Parathyroid adenoma (tissue), 2 donors: ENCODE results near the gene SCGB1D4.
"Not testable (repeated sequence)": the region's sequence is repeated elsewhere in the genome, so short reads cannot be mapped to it uniquely, and the experiment has no call there.

Source experiments
- H2AFZ ChIP-seq: fragments of 300-600 bp; sonication (generic); one replicate; pipeline ENCODE4 v1.7.0; 2017; ENCODE audit warnings: antibody characterized with exemption, mild to moderate bottlenecking
- H3K27ac ChIP-seq: fragments of 300-600 bp; sonication (generic); one replicate; pipeline ENCODE4 v1.7.0; 2017
- H3K27me3 ChIP-seq: fragments of 300-600 bp; sonication (generic); one replicate; pipeline ENCODE4 v1.7.0; 2017; ENCODE audit warnings: low read length; ENCODE audit not compliant: control insufficient read depth, insufficient read depth
- H3K36me3 ChIP-seq: fragments of 300-600 bp; sonication (generic); one replicate; pipeline ENCODE4 v1.7.0; 2017; ENCODE audit warnings: low read length; ENCODE audit not compliant: control insufficient read depth, insufficient read depth
- H3K4me1 ChIP-seq: fragments of 300-600 bp; sonication (generic); one replicate; pipeline ENCODE4 v1.7.0; 2017; ENCODE audit warnings: control low read depth
- H3K4me2 ChIP-seq: fragments of 300-600 bp; sonication (generic); one replicate; pipeline ENCODE4 v1.7.0; 2017; ENCODE audit warnings: low read length
- H3K4me3 ChIP-seq: fragments of 300-600 bp; sonication (generic); one replicate; pipeline ENCODE4 v1.7.0; 2017; ENCODE audit warnings: low read depth, low read length
- H3K79me2 ChIP-seq: fragments of 300-600 bp; sonication (generic); one replicate; pipeline ENCODE4 v1.7.0; 2017; ENCODE audit warnings: control low read depth
- H3K9ac ChIP-seq: fragments of 300-600 bp; sonication (generic); one replicate; pipeline ENCODE4 v1.7.0; 2017; ENCODE audit warnings: mild to moderate bottlenecking
- H3K9me3 ChIP-seq: fragments of 300-600 bp; sonication (generic); one replicate; pipeline ENCODE4 v1.7.0; 2017; ENCODE audit warnings: low read length; ENCODE audit not compliant: control insufficient read depth
- CTCF ChIP-seq: fragments of 300-600 bp; sonication (generic); IDR thresholded peaks from one replicate; pipeline ENCODE4 v1.7.0; 2017; ENCODE audit warnings: antibody characterized with exemption, mild to moderate bottlenecking
- donor health status: primary hyperparathyroidism.

SCGB1D4 gene

DNA sequence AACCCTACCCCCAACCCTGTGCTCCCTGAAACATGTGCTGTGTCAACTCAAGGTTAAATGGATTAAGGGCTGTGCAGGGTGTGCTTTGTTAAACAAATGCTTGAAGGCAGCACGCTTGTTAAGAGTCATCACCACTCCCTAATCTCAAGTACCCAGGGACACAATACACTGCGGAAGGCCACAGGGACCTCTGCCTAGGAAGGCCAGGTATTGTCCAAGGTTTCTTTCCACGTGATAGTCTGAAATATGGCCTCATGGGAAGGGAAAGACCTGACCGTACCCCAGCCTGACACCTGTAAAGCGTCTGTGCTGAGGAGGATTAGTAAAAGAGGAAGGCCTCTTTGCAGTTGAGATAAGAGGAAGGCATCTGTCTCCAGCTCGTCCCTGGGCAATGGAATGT, 27.8 kb upstream of the SCGB1D4 start:
- not testable (repeated sequence) for H3K4me3 ChIP-seq, H3K4me1 ChIP-seq, H3K9ac ChIP-seq, H3K27me3 ChIP-seq, H3K27ac ChIP-seq, H3K4me2 ChIP-seq, H3K79me2 ChIP-seq, H3K36me3 ChIP-seq, H3K9me3 ChIP-seq, H2AFZ ChIP-seq

DNA sequence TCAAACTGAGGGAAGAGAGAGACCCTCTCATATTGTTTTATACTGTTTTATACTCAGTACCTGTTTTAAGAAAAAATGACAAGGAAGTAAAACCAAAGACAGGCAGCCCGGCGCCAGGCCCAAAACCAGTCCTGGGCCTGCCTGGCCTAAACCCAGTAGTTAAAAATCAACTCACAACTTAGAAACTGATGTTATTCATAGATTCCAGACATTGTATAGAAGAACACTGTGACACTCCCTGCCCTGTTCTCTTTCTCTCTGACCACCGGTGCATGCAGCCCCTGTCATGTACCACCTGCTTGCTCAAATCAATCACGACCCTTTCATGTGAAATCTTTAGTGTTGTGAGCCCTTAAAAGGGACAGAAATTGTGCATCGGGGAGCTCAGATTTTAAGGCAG, 26.9 kb upstream of the SCGB1D4 start:
- not testable (repeated sequence) for H3K4me1 ChIP-seq, H3K4me2 ChIP-seq, H3K27me3 ChIP-seq, H3K36me3 ChIP-seq, H3K9me3 ChIP-seq, H3K79me2 ChIP-seq, H3K4me3 ChIP-seq, H2AFZ ChIP-seq, H3K27ac ChIP-seq, H3K9ac ChIP-seq

- TF ChIP-seq CTCF, result peak; percentile 71
Observed at GRCh38 chr11:62324731-62325556, 26.1 kb upstream of the SCGB1D4 start.

DNA sequence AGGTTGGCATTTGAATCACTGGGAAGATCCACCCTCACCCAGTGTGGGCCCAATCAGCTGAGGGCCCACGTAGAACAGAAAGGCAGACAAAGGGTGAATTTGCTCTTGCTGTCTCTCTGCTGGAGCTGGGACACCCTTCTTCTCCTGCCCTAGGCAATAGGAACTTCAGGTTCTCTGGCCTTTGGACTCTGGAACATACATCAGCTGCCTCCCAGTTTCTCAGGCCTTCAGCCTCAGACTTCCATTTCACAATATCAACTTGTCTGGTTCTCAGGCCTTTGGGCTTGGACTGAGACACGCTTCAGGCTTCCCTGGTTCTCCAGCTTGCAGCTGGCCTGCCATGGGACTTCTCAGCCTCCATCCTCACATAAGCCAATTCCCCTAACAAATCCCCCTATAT, 23.6 kb upstream of the SCGB1D4 start:
- Histone ChIP-seq H3K27ac (no peak overlapping the region), H3K4me2 (no peak overlapping the region), H3K36me3 (no peaks in the 10 kb centered on the region), H3K9me3 (no peaks in the 10 kb centered on the region), H3K27me3 (no peaks in the 10 kb centered on the region), H3K79me2 (no peaks in the 10 kb centered on the region), H3K4me1 (no peaks in the 10 kb centered on the region), H2AFZ (no peak overlapping the region), H3K9ac (no peak overlapping the region), H3K4me3 (no peak overlapping the region)
- TF ChIP-seq CTCF, result no peak

More at GRCh38 chr11:62324731-62325556, 26.1 kb upstream of the SCGB1D4 start:
- Histone ChIP-seq H3K27me3 (no peaks in the 10 kb centered on the region), H3K4me1 (no peaks in the 10 kb centered on the region), H3K4me2 (no peak overlapping the region), H3K79me2 (no peaks in the 10 kb centered on the region), H3K27ac (no peak overlapping the region), H2AFZ (peak overlapping the region; percentile 69), H3K36me3 (no peaks in the 10 kb centered on the region), H3K9ac (no peak overlapping the region), H3K9me3 (no peaks in the 10 kb centered on the region), H3K4me3 (no peak overlapping the region)

DNA sequence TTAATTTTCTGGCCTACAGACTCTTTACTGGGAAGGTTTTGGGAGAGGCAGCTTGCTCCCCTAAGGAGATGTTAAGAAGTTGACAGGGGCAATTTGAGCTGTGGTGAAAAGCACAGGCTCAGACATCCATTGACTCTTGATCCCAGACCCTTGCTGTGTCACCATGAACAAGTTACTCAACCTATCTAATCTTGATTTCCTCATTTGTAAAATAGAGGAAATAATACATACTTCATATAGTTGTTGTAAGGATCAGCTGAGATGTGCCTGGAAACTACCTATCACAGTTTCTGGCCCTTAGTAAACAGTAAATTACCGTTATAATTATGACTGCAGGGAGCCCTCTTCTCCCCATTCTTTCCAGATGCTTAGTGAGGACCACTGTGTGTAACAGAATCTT, 16.6 kb upstream of the SCGB1D4 start:
- Histone ChIP-seq H3K79me2 (no peaks in the 10 kb centered on the region), H2AFZ (no peak overlapping the region), H3K27ac (no peak overlapping the region), H3K4me1 (no peaks in the 10 kb centered on the region), H3K9ac (no peak overlapping the region), H3K27me3 (no peaks in the 10 kb centered on the region), H3K9me3 (no peaks in the 10 kb centered on the region), H3K4me3 (no peak overlapping the region), H3K36me3 (no peaks in the 10 kb centered on the region), H3K4me2 (no peak overlapping the region)
- TF ChIP-seq CTCF, result no peak

DNA sequence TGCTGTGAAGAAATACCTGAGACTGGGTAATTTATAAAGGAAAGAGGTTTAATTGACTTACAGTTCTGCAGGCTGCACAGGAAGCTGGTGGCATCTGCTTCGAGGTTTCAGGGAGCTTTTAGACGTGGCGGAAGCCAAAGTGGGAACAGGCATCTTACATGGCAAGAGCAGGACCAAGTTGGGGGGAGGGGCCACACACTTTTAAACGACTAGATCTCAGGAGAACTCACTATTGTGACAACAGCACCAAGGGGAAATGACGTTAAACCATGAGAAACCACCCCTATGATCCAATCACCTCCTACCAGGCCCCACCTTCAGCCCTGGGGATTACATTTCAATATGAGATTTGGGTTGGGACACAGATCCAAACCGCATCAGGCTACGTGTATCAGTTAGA, 11.1 kb upstream of the SCGB1D4 start:
- no peak overlapping the region for H3K9ac ChIP-seq
- no peaks in the 10 kb centered on the region for H3K4me1 ChIP-seq
- H3K9me3 ChIP-seq, result no peaks in the 10 kb centered on the region
- no peak overlapping the region for H3K27ac ChIP-seq
- H3K36me3 ChIP-seq, result no peaks in the 10 kb centered on the region
- no peak overlapping the region for H2AFZ ChIP-seq
- no peak overlapping the region for H3K4me3 ChIP-seq
- H3K27me3 ChIP-seq, result no peaks in the 10 kb centered on the region
- TF ChIP-seq CTCF, result no peak
- H3K4me2 ChIP-seq, result no peak overlapping the region
- no peaks in the 10 kb centered on the region for H3K79me2 ChIP-seq
